Neural cell (in vitro differentiated cells): ENCODE data around the gene SRGAP3. TPM values are rescaled to one million over a fixed set of nuclear protein-coding genes. Genes with fewer than 3 reads are reported as not detected.

Experiments
- H2AFZ ChIP-seq: fragments of 200-600, 300-800 bp; sonication (generic), shearing (Covaris generic); 2 replicates; pipeline ENCODE4 v1.6.0; 2014; ENCODE audit warnings: low read depth, mild to moderate bottlenecking, antibody characterized with exemption, low read length, moderate library complexity
- H3F3A ChIP-seq: fragments of 200-600 bp; shearing (Covaris generic); 2 replicates; pipeline ENCODE4 v1.6.1; 2016; ENCODE audit warnings: mild to moderate bottlenecking, moderate library complexity, mixed read lengths, antibody characterized with exemption, low read length; ENCODE audit not compliant: insufficient read depth, poor library complexity, severe bottlenecking
- H3K27ac ChIP-seq: fragments of 200-600, 300-800 bp; sonication (generic), shearing (Covaris generic); 2 replicates; pipeline ENCODE4 v1.5.1; 2014; ENCODE audit warnings: mild to moderate bottlenecking, low read length, moderate library complexity
- H3K27me3 ChIP-seq: fragments of 300-800, 200-600 bp; sonication (generic), shearing (Covaris generic); 2 replicates; pipeline ENCODE4 v1.6.0; 2014; ENCODE audit warnings: mild to moderate bottlenecking, low read depth, low read length, moderate library complexity; ENCODE audit not compliant: insufficient read depth
- H3K36me3 ChIP-seq: fragments of 300-800, 200-600 bp; sonication (generic), shearing (Covaris generic); 2 replicates; pipeline ENCODE4 v1.5.1; 2014; ENCODE audit warnings: mild to moderate bottlenecking, antibody characterized with exemption, low read length, moderate library complexity; ENCODE audit not compliant: insufficient read depth
- H3K4me2 ChIP-seq: fragments of 300-800, 200-600 bp; sonication (generic), shearing (Covaris generic); 2 replicates; pipeline ENCODE4 v1.6.0; 2014; ENCODE audit warnings: mild to moderate bottlenecking, low read length
- H3K4me3 ChIP-seq: fragments of 300-800, 200-600 bp; sonication (generic), shearing (Covaris generic); 2 replicates; pipeline ENCODE4 v1.5.1; 2014; ENCODE audit warnings: mild to moderate bottlenecking, low read length, moderate library complexity
- H3K79me2 ChIP-seq: fragments of 200-600 bp; shearing (Covaris generic); replicated peaks from 2 replicates; pipeline ENCODE4 v1.6.0; 2014; ENCODE audit warnings: mild to moderate bottlenecking, low read length, moderate library complexity; ENCODE audit not compliant: insufficient read depth
- H3K9ac ChIP-seq: fragments of 300-800, 200-600 bp; sonication (generic), shearing (Covaris generic); 2 replicates; pipeline ENCODE4 v1.6.1; 2016; ENCODE audit warnings: mild to moderate bottlenecking, low read length, mixed read lengths
- H3K9me2 ChIP-seq: fragments of 200-600 bp; shearing (Covaris generic); 2 replicates; pipeline ENCODE4 v1.6.1; 2016; ENCODE audit warnings: mild to moderate bottlenecking, low read length, mixed read lengths; ENCODE audit not compliant: insufficient read depth
- H3K9me3 ChIP-seq: fragments of 200-600, 300-800 bp; sonication (generic), shearing (Covaris generic); 2 replicates; pipeline ENCODE4 v1.6.1; 2016; ENCODE audit warnings: mild to moderate bottlenecking, mixed run types, low read length, moderate library complexity, mixed read lengths
- H4K20me1 ChIP-seq: fragments of 200-600 bp; shearing (Covaris generic); 2 replicates; pipeline ENCODE4 v1.6.1; 2016; ENCODE audit warnings: mild to moderate bottlenecking, mixed run types; ENCODE audit not compliant: insufficient read depth
- EP300 ChIP-seq: fragments of 450-650 bp; conservative IDR thresholded peaks from 2 replicates; pipeline ENCODE4 v1.6.1; 2014; ENCODE audit warnings: antibody characterized with exemption, mild to moderate bottlenecking, moderate library complexity; ENCODE audit not compliant: poor library complexity, severe bottlenecking
- EZH2 ChIP-seq: fragments of 200-600, 300-800 bp; shearing (Covaris generic), sonication (generic); IDR thresholded peaks from 2 replicates; pipeline ENCODE4 v1.6.1; 2014; ENCODE audit warnings: antibody characterized with exemption, low read length, borderline replicate concordance, mild to moderate bottlenecking; ENCODE audit not compliant: insufficient read depth, poor library complexity, severe bottlenecking
- MXI1 ChIP-seq: fragments of 450-650 bp; conservative IDR thresholded peaks from 2 replicates; pipeline ENCODE4 v1.6.1; 2014; ENCODE audit warnings: antibody characterized with exemption, mild to moderate bottlenecking; ENCODE audit not compliant: poor library complexity, severe bottlenecking
- POLR2AphosphoS5 ChIP-seq: IDR thresholded peaks from 2 replicates; pipeline ENCODE4 v1.6.1; 2012
- RAD21 ChIP-seq: fragments of 450-650 bp; conservative IDR thresholded peaks from 2 replicates; pipeline ENCODE4 v1.6.1; 2014; ENCODE audit warnings: antibody characterized with exemption, mild to moderate bottlenecking, moderate library complexity
- SMC3 ChIP-seq: fragments of 450-650 bp; conservative IDR thresholded peaks from 2 replicates; pipeline ENCODE4 v1.6.1; 2014; ENCODE audit warnings: antibody characterized with exemption, mild to moderate bottlenecking, moderate library complexity; ENCODE audit not compliant: poor library complexity
- TAF1 ChIP-seq: IDR thresholded peaks from 2 replicates; pipeline ENCODE4 v1.6.1; 2012; ENCODE audit warnings: low read depth
- polyA plus RNA-seq: library from polyadenylated mRNA; depleted of rRNA; stranded (reverse); fragments of >200 nt; gene quantifications from 2 replicates; pipeline ENCODE4 v1.2.3, GENCODE V29; 2014
- TF ChIP-seq, protein P1 (sequence below): fragments of 450-650 bp; IDR thresholded peaks from 2 replicates; pipeline ENCODE4 v1.5.1; 2014; ENCODE audit warnings: antibody characterized with exemption, mild to moderate bottlenecking, moderate library complexity; ENCODE audit not compliant: poor library complexity, severe bottlenecking
- TF ChIP-seq, protein P2 (sequence below): IDR thresholded peaks from 2 replicates; pipeline ENCODE4 v1.6.1; 2012; ENCODE audit warnings: borderline replicate concordance

SRGAP3 gene
- polyA plus RNA-seq, 1 donor from 2014 or later, result 31.5 TPM

DNA sequence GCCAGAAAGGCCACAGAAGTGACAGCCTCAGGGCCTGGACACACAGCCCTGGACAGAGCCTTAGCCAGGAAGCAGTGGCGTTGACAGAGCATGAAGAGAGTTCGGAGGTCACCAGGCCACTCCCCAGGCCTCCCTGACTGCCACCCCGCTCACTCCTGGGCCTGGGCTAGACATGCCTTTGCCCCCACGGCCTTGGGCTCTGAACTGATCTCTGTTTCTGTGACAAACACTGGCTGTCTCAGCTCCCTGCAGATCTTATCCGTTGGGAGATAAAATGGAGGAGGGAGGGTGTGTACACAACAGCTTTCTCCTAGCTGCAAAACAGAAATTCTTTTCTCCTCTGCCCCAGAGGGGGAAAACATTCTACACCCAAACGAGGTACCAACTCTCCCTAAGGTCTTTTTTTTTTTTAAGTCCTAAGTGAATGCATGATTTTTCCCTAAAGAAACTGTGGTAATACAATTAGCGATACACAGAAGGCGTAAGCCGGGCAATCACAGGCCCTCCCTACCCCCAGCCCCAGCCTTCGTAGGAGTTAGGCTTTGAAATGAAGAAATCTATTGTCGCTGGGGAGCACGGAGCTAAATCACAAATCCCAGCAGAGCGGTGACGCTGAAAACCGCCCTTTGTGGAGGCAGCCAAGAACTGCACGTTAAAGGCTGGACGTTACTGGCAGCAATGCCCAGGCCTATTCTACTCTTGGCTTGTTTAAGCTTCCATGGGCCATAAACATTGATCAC is 45.0 kb downstream of the SRGAP3 start:
- H3F3A ChIP-seq, result no peaks in the 10 kb centered on the region
- H3K27ac ChIP-seq, result peak overlapping the region; percentile 69
- H3K9ac ChIP-seq, result peak overlapping the region; percentile 49
- H2AFZ ChIP-seq, result no peak overlapping the region
- H3K79me2 ChIP-seq, result peaks cover 37% of the 10 kb centered on the region
- H3K9me2 ChIP-seq, result no peaks in the 10 kb centered on the region
- no peaks in the 10 kb centered on the region for H4K20me1 ChIP-seq
- no peaks in the 10 kb centered on the region for H3K27me3 ChIP-seq
- H3K4me2 ChIP-seq, result peak overlapping the region; percentile 53
- no peaks in the 10 kb centered on the region for H3K36me3 ChIP-seq
- H3K4me3 ChIP-seq, result peak overlapping the region; percentile 45
- peak; percentile 25 for TF ChIP-seq RAD21
- TF ChIP-seq, protein P1, sequence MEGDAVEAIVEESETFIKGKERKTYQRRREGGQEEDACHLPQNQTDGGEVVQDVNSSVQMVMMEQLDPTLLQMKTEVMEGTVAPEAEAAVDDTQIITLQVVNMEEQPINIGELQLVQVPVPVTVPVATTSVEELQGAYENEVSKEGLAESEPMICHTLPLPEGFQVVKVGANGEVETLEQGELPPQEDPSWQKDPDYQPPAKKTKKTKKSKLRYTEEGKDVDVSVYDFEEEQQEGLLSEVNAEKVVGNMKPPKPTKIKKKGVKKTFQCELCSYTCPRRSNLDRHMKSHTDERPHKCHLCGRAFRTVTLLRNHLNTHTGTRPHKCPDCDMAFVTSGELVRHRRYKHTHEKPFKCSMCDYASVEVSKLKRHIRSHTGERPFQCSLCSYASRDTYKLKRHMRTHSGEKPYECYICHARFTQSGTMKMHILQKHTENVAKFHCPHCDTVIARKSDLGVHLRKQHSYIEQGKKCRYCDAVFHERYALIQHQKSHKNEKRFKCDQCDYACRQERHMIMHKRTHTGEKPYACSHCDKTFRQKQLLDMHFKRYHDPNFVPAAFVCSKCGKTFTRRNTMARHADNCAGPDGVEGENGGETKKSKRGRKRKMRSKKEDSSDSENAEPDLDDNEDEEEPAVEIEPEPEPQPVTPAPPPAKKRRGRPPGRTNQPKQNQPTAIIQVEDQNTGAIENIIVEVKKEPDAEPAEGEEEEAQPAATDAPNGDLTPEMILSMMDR, result peak; percentile 37
- TF ChIP-seq, protein P2, sequence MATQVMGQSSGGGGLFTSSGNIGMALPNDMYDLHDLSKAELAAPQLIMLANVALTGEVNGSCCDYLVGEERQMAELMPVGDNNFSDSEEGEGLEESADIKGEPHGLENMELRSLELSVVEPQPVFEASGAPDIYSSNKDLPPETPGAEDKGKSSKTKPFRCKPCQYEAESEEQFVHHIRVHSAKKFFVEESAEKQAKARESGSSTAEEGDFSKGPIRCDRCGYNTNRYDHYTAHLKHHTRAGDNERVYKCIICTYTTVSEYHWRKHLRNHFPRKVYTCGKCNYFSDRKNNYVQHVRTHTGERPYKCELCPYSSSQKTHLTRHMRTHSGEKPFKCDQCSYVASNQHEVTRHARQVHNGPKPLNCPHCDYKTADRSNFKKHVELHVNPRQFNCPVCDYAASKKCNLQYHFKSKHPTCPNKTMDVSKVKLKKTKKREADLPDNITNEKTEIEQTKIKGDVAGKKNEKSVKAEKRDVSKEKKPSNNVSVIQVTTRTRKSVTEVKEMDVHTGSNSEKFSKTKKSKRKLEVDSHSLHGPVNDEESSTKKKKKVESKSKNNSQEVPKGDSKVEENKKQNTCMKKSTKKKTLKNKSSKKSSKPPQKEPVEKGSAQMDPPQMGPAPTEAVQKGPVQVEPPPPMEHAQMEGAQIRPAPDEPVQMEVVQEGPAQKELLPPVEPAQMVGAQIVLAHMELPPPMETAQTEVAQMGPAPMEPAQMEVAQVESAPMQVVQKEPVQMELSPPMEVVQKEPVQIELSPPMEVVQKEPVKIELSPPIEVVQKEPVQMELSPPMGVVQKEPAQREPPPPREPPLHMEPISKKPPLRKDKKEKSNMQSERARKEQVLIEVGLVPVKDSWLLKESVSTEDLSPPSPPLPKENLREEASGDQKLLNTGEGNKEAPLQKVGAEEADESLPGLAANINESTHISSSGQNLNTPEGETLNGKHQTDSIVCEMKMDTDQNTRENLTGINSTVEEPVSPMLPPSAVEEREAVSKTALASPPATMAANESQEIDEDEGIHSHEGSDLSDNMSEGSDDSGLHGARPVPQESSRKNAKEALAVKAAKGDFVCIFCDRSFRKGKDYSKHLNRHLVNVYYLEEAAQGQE, result no peak
- H3K9me3 ChIP-seq, result no peaks in the 10 kb centered on the region

DNA sequence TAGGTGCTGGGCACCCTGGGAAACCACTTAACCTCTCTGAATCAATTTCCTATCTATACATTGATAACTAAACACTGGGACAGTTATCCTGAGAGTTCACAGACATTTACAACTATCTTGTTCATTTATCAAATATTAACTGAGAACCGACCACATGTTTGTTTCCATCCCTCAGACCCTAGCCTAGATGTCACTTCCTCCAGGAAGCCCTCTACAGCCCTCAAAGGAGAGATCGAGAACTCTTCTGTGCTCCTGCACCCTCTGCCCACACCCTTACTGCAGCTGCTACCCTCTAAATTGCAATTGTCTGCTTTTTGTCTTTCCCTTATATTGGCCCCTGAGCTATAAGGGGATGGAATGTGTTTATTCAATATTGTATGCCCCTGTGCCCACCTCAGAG is 46.1 kb downstream of the SRGAP3 start:
- Histone ChIP-seq H3K9ac (no peak overlapping the region), H3K27ac (no peak overlapping the region), H4K20me1 (no peaks in the 10 kb centered on the region)

More for the DNA sequence above, 46.1 kb downstream of the SRGAP3 start:
- Histone ChIP-seq H3F3A (no peaks in the 10 kb centered on the region), H3K9me3 (no peaks in the 10 kb centered on the region), H3K4me2 (no peak overlapping the region), H3K36me3 (no peaks in the 10 kb centered on the region), H2AFZ (no peak overlapping the region), H3K9me2 (no peaks in the 10 kb centered on the region), H3K4me3 (no peak overlapping the region), H3K79me2 (peaks cover 36% of the 10 kb centered on the region), H3K27me3 (no peaks in the 10 kb centered on the region)
- TF ChIP-seq, protein P2, result no peak
- no peak for TF ChIP-seq EP300
- TF ChIP-seq MXI1, result no peak
- TF ChIP-seq, protein P1, result no peak
- TF ChIP-seq SMC3, result no peak
- TF ChIP-seq EZH2, result no peak
- no peak for TF ChIP-seq TAF1
- no peak for TF ChIP-seq POLR2AphosphoS5
- no peak for TF ChIP-seq RAD21
